ENCODE results near the gene HOPX. TPM values are rescaled to one million over a fixed set of nuclear protein-coding genes. Genes with fewer than 3 reads are reported as not detected.
"Not testable (repeated sequence)": the region's sequence is repeated elsewhere in the genome, so short reads cannot be mapped to it uniquely, and the experiment has no call there.

The HOPX gene
- total RNA-seq, 3 donors from 2014 or later (not counting 1 experiment from before 2014, with no cell fraction given): 152 to 240 (median 167) TPM

- Mint-ChIP-seq H3K9me3 (no peaks in the 10 kb centered on the region), H3K27ac (no peak overlapping the region), H3K4me3 (no peak overlapping the region), H3K4me1 (no peaks in the 10 kb centered on the region), H3K36me3 (no peaks in the 10 kb centered on the region), H3K27me3 (ENCODE audit: low read depth in 2 of 2) (no peaks in the 10 kb centered on the region)
- no peak for TF ChIP-seq CTCF (IDR thresholded peaks at IDR 0.05)
- WGBS (ENCODE audit: insufficient coverage): 96% methylated on average over 3 of the region's 3 CpGs
- Histone ChIP-seq H3K4me3 (ENCODE audit: low read length) (no peak overlapping the region), H3K4me1 (ENCODE audit: control insufficient read depth, insufficient read depth, low read length) (no peaks in the 10 kb centered on the region), H3K27me3 (ENCODE audit: control insufficient read depth, insufficient read depth, low read length) (no peaks in the 10 kb centered on the region), H3K27ac (ENCODE audit: low read length) (no peak overlapping the region), H3K9me3 (ENCODE audit: control insufficient read depth, insufficient read depth, low read length) (no peaks in the 10 kb centered on the region), H3K36me3 (ENCODE audit: control insufficient read depth, insufficient read depth, low read length) (no peaks in the 10 kb centered on the region)
- DNase-seq: no peak
- ATAC-seq: no peak
- intact Hi-C loops (cut with micrococcal nuclease): no loop called here
Measured at GRCh38 chr4:56674984-56675383, 6.1 kb downstream of the HOPX start.

- no peaks in the 10 kb centered on the region for H3K27me3 ChIP-seq (ENCODE audit: control insufficient read depth, insufficient read depth, low read length)
- H3K36me3 ChIP-seq (ENCODE audit: control insufficient read depth, insufficient read depth, low read length): no peaks in the 10 kb centered on the region
- no peaks in the 10 kb centered on the region for H3K9me3 Mint-ChIP-seq
- H3K4me3 ChIP-seq (ENCODE audit: low read length): no peak overlapping the region
- 82% methylated on average over 1 of the region's 2 CpGs for WGBS (ENCODE audit: insufficient coverage)
- H3K9me3 ChIP-seq (ENCODE audit: control insufficient read depth, insufficient read depth, low read length): peaks cover 10% of the 10 kb centered on the region
- ATAC-seq (no peak), DNase-seq (no peak)
- H3K27me3 Mint-ChIP-seq (ENCODE audit: low read depth in 2 of 2): no peaks in the 10 kb centered on the region
- intact Hi-C loops (cut with micrococcal nuclease): no loop called here
- H3K36me3 Mint-ChIP-seq: no peaks in the 10 kb centered on the region
- no peaks in the 10 kb centered on the region for H3K4me1 ChIP-seq (ENCODE audit: control insufficient read depth, insufficient read depth, low read length)
- no peak overlapping the region for H3K4me3 Mint-ChIP-seq
- no peak overlapping the region for H3K27ac ChIP-seq (ENCODE audit: low read length)
- H3K4me1 Mint-ChIP-seq: no peaks in the 10 kb centered on the region
- no peak overlapping the region for H3K27ac Mint-ChIP-seq
- no peak for TF ChIP-seq CTCF (IDR thresholded peaks at IDR 0.05)
Measured at GRCh38 chr4:56671860-56672259, 9.2 kb downstream of the HOPX start.

- ATAC-seq (no peak), DNase-seq (no peak)
- Histone ChIP-seq H3K27ac (ENCODE audit: low read length) (no peak overlapping the region), H3K27me3 (ENCODE audit: control insufficient read depth, insufficient read depth, low read length) (no peaks in the 10 kb centered on the region), H3K4me3 (ENCODE audit: low read length) (no peak overlapping the region), H3K36me3 (ENCODE audit: control insufficient read depth, insufficient read depth, low read length) (no peaks in the 10 kb centered on the region), H3K9me3 (ENCODE audit: control insufficient read depth, insufficient read depth, low read length) (peaks cover 10% of the 10 kb centered on the region), H3K4me1 (ENCODE audit: control insufficient read depth, insufficient read depth, low read length) (no peaks in the 10 kb centered on the region)
- intact Hi-C loops (cut with micrococcal nuclease): no loop called here
- 92% methylated on average over 1 of the region's 1 CpG for WGBS (ENCODE audit: insufficient coverage)
- Mint-ChIP-seq H3K9me3 (no peaks in the 10 kb centered on the region), H3K4me1 (no peaks in the 10 kb centered on the region), H3K36me3 (no peaks in the 10 kb centered on the region), H3K4me3 (no peak overlapping the region), H3K27ac (no peak overlapping the region), H3K27me3 (ENCODE audit: low read depth in 2 of 2) (no peaks in the 10 kb centered on the region)
- no peak for TF ChIP-seq CTCF (IDR thresholded peaks at IDR 0.05)
Measured at GRCh38 chr4:56671373-56671772, 9.7 kb downstream of the HOPX start.

- Histone ChIP-seq H3K36me3 (ENCODE audit: control insufficient read depth, insufficient read depth, low read length) (no peaks in the 10 kb centered on the region), H3K27me3 (ENCODE audit: control insufficient read depth, insufficient read depth, low read length) (no peaks in the 10 kb centered on the region), H3K9me3 (ENCODE audit: control insufficient read depth, insufficient read depth, low read length) (peaks cover 10% of the 10 kb centered on the region), H3K27ac (ENCODE audit: low read length) (no peak overlapping the region), H3K4me1 (ENCODE audit: control insufficient read depth, insufficient read depth, low read length) (no peaks in the 10 kb centered on the region), H3K4me3 (ENCODE audit: low read length) (no peak overlapping the region)
- Mint-ChIP-seq H3K27me3 (ENCODE audit: low read depth in 2 of 2) (no peaks in the 10 kb centered on the region), H3K4me1 (no peaks in the 10 kb centered on the region), H3K27ac (no peak overlapping the region), H3K4me3 (no peak overlapping the region), H3K36me3 (no peaks in the 10 kb centered on the region), H3K9me3 (no peaks in the 10 kb centered on the region)
- intact Hi-C loops (cut with micrococcal nuclease): no loop called here
- DNase-seq (peak in 1 of 2 donors; percentile 28), ATAC-seq (no peak)
- WGBS (ENCODE audit: insufficient coverage): 97% methylated on average over 4 of the region's 4 CpGs
- TF ChIP-seq CTCF (IDR thresholded peaks at IDR 0.05): no peak
Measured at GRCh38 chr4:56668267-56668666, 12.8 kb downstream of the HOPX start.

GRCh38 chr4:56667396-56667795 lies 13.7 kb downstream of the HOPX start:
- H3K9me3 Mint-ChIP-seq; H3K36me3 Mint-ChIP-seq; intact Hi-C loops (cut with micrococcal nuclease); H3K4me1 ChIP-seq (ENCODE audit: control insufficient read depth, insufficient read depth, low read length); H3K4me3 ChIP-seq (ENCODE audit: low read length); H3K27ac Mint-ChIP-seq; H3K4me1 Mint-ChIP-seq; H3K36me3 ChIP-seq (ENCODE audit: control insufficient read depth, insufficient read depth, low read length); H3K27me3 Mint-ChIP-seq (ENCODE audit: low read depth in 2 of 2); H3K9me3 ChIP-seq (ENCODE audit: control insufficient read depth, insufficient read depth, low read length); DNase-seq; H3K27ac ChIP-seq (ENCODE audit: low read length); ATAC-seq; H3K27me3 ChIP-seq (ENCODE audit: control insufficient read depth, insufficient read depth, low read length); H3K4me3 Mint-ChIP-seq: not testable (repeated sequence)
- WGBS (ENCODE audit: insufficient coverage): no CpG with 5 or more reads among the region's 1 CpG
